ENCODE results near the gene OR11H7. TPM values are rescaled to one million over a fixed set of nuclear protein-coding genes. Genes with fewer than 3 reads are reported as not detected.
"Not testable (repeated sequence)": the region's sequence is repeated elsewhere in the genome, so short reads cannot be mapped to it uniquely, and the experiment has no call there.

Gene OR11H7
- total RNA-seq, 4 donors from 2014 or later, result not detected

DNA sequence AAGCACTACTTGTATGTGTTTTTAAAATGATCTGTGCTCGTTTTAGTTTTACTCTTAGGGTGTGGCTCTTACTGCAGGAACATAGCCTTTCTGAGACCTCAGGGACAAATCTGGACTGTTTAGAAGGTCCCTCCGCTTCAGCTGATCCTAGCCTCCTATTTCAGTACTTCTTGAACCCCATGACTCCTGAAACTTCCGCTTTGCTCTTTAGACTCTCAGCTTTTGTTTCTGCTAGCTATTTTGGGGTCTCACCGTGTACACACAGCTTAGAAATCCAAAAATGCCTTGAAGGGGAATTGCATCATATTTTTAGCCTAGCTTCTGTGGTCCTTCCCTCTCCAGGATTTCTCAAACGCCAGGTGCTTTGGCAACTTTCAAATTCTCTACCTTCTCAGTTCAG, 29.8 kb upstream of the OR11H7 start:
- H3K4me1 ChIP-seq, result no peaks in the 10 kb centered on the region
- no peak for DNase-seq
- intact Hi-C loops (cut with DNase I; ENCODE audit: low total_unique reads), result no loop called here
- H3K36me3 ChIP-seq, result no peaks in the 10 kb centered on the region
- no peak overlapping the region for H3K4me3 ChIP-seq
- H3K27me3 ChIP-seq, result no peaks in the 10 kb centered on the region
- no peak overlapping the region for H3K27ac ChIP-seq
- H3K9me3 ChIP-seq, result no peaks in the 10 kb centered on the region
- no peak for TF ChIP-seq POLR2A (IDR thresholded peaks at IDR 0.05)
- TF ChIP-seq, protein P1, sequence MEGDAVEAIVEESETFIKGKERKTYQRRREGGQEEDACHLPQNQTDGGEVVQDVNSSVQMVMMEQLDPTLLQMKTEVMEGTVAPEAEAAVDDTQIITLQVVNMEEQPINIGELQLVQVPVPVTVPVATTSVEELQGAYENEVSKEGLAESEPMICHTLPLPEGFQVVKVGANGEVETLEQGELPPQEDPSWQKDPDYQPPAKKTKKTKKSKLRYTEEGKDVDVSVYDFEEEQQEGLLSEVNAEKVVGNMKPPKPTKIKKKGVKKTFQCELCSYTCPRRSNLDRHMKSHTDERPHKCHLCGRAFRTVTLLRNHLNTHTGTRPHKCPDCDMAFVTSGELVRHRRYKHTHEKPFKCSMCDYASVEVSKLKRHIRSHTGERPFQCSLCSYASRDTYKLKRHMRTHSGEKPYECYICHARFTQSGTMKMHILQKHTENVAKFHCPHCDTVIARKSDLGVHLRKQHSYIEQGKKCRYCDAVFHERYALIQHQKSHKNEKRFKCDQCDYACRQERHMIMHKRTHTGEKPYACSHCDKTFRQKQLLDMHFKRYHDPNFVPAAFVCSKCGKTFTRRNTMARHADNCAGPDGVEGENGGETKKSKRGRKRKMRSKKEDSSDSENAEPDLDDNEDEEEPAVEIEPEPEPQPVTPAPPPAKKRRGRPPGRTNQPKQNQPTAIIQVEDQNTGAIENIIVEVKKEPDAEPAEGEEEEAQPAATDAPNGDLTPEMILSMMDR (IDR thresholded peaks at IDR 0.05), result no peak

DNA sequence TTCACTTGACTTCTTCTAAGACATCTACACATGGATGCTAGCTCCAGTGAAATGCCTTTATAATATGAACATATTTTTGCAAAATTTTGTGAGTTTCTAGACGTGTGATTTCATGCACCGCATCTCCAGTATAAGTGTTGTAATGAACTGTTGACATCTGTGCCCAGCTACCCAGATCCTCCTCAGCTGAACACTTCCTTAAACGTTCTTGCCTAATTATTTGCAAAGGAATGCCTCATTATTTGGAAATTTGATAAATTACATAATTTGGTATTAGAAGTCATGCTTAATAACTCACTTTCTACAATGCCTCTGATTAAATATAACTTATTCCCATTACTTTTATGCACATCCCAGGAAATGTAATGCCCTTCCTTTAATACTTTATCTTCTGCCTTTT, 24.1 kb upstream of the OR11H7 start:
- Histone ChIP-seq H3K27me3 (no peaks in the 10 kb centered on the region), H3K4me3 (no peak overlapping the region), H3K4me1 (no peaks in the 10 kb centered on the region), H3K27ac (no peak overlapping the region), H3K9me3 (no peaks in the 10 kb centered on the region), H3K36me3 (no peaks in the 10 kb centered on the region)
- no peak for DNase-seq
- TF ChIP-seq, protein P1 (IDR thresholded peaks at IDR 0.05), result no peak
- no peak for TF ChIP-seq POLR2A (IDR thresholded peaks at IDR 0.05)
- intact Hi-C loops (cut with DNase I; ENCODE audit: low total_unique reads), result no loop called here

DNA sequence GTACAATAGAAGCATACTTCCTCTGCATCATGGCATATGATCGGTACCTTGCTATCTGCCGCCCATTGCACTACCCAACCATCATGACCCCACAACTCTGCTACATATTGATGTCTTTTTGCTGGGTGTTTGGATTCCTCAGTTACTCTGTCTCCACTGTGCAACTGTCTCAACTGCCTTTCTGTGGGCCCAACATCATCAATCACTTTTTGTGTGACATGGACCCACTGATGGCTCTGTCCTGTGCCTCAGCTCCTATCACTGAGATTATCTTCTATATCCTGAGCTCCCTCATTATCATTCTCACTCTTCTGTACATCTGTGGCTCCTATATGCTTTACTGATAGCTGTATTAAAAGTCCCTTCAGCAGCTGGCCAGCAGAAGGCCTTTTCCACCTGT, 19.2 kb upstream of the OR11H7 start:
- Histone ChIP-seq H3K4me3 (no peak overlapping the region), H3K27ac (no peak overlapping the region), H3K4me1 (no peaks in the 10 kb centered on the region), H3K9me3 (no peaks in the 10 kb centered on the region), H3K27me3 (no peaks in the 10 kb centered on the region), H3K36me3 (no peaks in the 10 kb centered on the region)
- TF ChIP-seq, protein P1 (IDR thresholded peaks at IDR 0.05), result no peak
- no peak for TF ChIP-seq POLR2A (IDR thresholded peaks at IDR 0.05)
- intact Hi-C loops (cut with DNase I; ENCODE audit: low total_unique reads), result no loop called here
- no peak for DNase-seq

DNA sequence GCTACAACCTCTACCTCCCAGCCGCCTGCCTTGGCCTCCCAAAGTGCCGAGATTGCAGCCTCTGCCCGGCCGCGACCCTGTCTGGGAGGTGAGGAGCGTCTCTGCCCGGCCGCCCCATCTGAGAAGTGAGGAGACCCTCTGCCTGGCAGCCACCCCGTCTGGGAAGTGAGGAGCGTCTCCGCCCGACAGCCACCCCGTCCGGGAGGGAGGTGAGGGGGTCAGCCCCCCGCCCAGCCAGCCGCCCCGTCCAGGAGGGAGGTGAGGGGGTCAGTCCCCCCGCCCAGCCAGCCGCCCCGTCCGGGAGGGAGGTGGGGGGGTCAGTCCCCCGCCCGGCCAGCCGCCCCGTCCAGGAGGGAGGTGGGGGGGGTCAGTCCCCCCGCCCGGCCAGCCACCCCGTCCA, 16.4 kb upstream of the OR11H7 start:
- intact Hi-C loops (cut with DNase I; ENCODE audit: low total_unique reads); H3K4me1 ChIP-seq; DNase-seq; H3K27me3 ChIP-seq; H3K4me3 ChIP-seq; H3K27ac ChIP-seq; H3K9me3 ChIP-seq; H3K36me3 ChIP-seq: not testable (repeated sequence)

DNA sequence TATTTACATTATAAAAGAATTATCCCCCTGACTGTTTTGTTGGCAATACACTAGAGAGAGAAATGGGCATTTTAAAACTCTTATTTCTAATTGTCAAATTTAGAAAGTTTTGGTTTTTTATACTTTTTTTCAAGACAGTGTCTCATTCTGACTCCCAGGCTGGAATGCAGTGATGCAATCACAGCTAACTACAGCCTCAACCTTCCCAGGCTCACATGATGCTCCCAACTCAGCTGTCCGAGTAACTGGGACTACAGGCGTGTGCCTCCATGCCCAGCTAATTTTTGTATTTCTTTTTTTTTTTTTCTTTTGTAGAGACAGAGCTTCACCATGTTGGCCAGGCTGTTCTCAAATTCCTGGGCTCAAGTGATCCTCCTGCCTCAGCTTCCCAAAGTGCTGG, 13.6 kb upstream of the OR11H7 start:
- no peaks in the 10 kb centered on the region for H3K9me3 ChIP-seq
- intact Hi-C loops (cut with DNase I; ENCODE audit: low total_unique reads), result no loop called here
- TF ChIP-seq, protein P1 (IDR thresholded peaks at IDR 0.05), result no peak
- no peak for TF ChIP-seq POLR2A (IDR thresholded peaks at IDR 0.05)
- no peaks in the 10 kb centered on the region for H3K4me1 ChIP-seq
- H3K36me3 ChIP-seq, result no peaks in the 10 kb centered on the region
- H3K27ac ChIP-seq, result no peak overlapping the region
- no peak for DNase-seq
- H3K27me3 ChIP-seq, result no peaks in the 10 kb centered on the region
- H3K4me3 ChIP-seq, result no peak overlapping the region

DNA sequence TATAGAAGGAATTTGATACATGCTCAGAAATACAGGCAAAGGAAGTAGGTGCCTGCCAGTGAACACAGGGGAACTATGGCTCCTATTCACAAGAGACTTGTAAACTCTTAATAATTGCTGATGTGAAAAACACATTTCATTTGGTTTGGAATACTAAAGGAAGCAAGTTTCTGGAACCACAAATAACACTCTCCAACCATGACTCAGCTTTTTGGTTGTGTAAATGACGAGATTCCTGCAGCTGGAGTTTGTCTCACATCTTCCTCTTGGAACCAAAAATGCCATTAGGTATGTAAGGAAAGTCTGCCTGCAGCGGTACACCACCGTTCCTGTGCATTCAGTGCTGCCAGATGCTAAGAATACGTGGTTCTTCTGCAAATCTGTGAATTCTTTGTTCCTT, 9.7 kb upstream of the OR11H7 start:
- intact Hi-C loops (cut with DNase I; ENCODE audit: low total_unique reads), result no loop called here
- no peaks in the 10 kb centered on the region for H3K4me1 ChIP-seq
- H3K27ac ChIP-seq, result no peak overlapping the region
- no peaks in the 10 kb centered on the region for H3K27me3 ChIP-seq
- no peaks in the 10 kb centered on the region for H3K36me3 ChIP-seq
- no peak for DNase-seq
- TF ChIP-seq, protein P1 (IDR thresholded peaks at IDR 0.05), result no peak
- TF ChIP-seq POLR2A (IDR thresholded peaks at IDR 0.05), result no peak
- no peak overlapping the region for H3K4me3 ChIP-seq
- H3K9me3 ChIP-seq, result no peaks in the 10 kb centered on the region
